Measurements from ENCODE around the gene KMT2A. TPM values are rescaled to one million over a fixed set of nuclear protein-coding genes. Genes with fewer than 3 reads are reported as not detected.

Gene KMT2A
- total and polyA plus RNA-seq, 2 donors (not counting 3 experiments of a cell fraction or from before 2014, with no cell fraction given), result 23.5 to 63.9 TPM

DNA sequence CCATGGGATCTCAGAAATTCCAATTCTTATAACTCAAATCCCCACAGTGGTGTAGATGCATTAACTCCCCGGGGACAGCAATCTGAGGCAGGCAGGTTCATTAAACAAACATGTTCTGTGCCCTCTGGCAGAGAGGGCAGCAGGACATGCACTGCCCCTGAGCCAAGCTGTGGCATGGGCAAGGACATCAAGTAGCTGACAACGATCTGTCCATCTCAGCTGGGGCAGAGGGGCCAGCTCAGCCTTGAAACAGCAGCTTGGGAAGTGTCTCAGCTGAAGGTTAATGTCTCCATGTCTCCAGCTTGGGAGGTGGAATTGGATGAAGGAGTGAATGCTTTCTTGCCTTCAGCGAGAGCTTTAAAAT is 108.3 kb downstream of the KMT2A start:
- no peaks in the 10 kb centered on the region for H3K4me1 ChIP-seq (ENCODE audit: control insufficient read depth, extremely low read depth, insufficient read depth, low read length)
- H3K9ac ChIP-seq (replicated peaks; ENCODE audit: extremely low read depth, insufficient read depth, low read length), result no peak overlapping the region
- no peak overlapping the region for H3K4me3 ChIP-seq (replicated peaks in 1 of 3; ENCODE audit: insufficient read depth in 1 of 3, low read depth in 1 of 3, low read length in 3 of 3)
- POLR2A ChIA-PET, result no interaction called here
- H3K4me2 ChIP-seq (ENCODE audit: insufficient read depth, low read length), result no peak overlapping the region
- CTCF ChIA-PET, result interaction anchor here (0.6 kb wide), 1 partner anchor 346 kb away, joined by 3 read pairs; no protein-coding TSS in a partner anchor
- H3K36me3 ChIP-seq (ENCODE audit: control insufficient read depth in 2 of 2, extremely low read depth in 1 of 2, insufficient read depth in 2 of 2, low read length in 2 of 2), result peaks cover 0 to 3% of the 10 kb centered on the region in 2 experiments
- no TSS peak for BruUV-seq (replicated peaks)
- H2AFZ ChIP-seq (ENCODE audit: low read depth, low read length), result no peak overlapping the region
- FAIRE-seq (no peak), DNase-seq (ENCODE audit: low read depth, low spot score) (no peak)
- TF ChIP-seq, protein P1, sequence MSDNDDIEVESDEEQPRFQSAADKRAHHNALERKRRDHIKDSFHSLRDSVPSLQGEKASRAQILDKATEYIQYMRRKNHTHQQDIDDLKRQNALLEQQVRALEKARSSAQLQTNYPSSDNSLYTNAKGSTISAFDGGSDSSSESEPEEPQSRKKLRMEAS (IDR thresholded peaks at IDR 0.05; ENCODE audit: insufficient read depth, insufficient read length), result no peak
- TF ChIP-seq POLR2AphosphoS5 (IDR thresholded peaks at IDR 0.05; ENCODE audit: insufficient read depth, low read depth, low read length) (no peak), GATA2 (IDR thresholded peaks at IDR 0.05; ENCODE audit: insufficient read depth, insufficient read length, low read depth, low read length) (no peak), EZH2 (IDR thresholded peaks at IDR 0.05; ENCODE audit: borderline replicate concordance, low read depth, low read length, severe bottlenecking) (no peak), JUN (IDR thresholded peaks at IDR 0.05; ENCODE audit: borderline replicate concordance, insufficient read depth, insufficient read length, low read depth) (no peak), POLR2A (IDR thresholded peaks at IDR 0.05; ENCODE audit: low read depth, low read length) (no peak), MYC (IDR thresholded peaks at IDR 0.05; ENCODE audit: low read depth, low read length) (no peak), FOS (IDR thresholded peaks at IDR 0.05; ENCODE audit: borderline replicate concordance, insufficient read depth, low read length) (no peak)
- TF ChIP-seq, protein P2, sequence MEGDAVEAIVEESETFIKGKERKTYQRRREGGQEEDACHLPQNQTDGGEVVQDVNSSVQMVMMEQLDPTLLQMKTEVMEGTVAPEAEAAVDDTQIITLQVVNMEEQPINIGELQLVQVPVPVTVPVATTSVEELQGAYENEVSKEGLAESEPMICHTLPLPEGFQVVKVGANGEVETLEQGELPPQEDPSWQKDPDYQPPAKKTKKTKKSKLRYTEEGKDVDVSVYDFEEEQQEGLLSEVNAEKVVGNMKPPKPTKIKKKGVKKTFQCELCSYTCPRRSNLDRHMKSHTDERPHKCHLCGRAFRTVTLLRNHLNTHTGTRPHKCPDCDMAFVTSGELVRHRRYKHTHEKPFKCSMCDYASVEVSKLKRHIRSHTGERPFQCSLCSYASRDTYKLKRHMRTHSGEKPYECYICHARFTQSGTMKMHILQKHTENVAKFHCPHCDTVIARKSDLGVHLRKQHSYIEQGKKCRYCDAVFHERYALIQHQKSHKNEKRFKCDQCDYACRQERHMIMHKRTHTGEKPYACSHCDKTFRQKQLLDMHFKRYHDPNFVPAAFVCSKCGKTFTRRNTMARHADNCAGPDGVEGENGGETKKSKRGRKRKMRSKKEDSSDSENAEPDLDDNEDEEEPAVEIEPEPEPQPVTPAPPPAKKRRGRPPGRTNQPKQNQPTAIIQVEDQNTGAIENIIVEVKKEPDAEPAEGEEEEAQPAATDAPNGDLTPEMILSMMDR (IDR thresholded peaks at IDR 0.05; ENCODE audit: extremely low read depth in 1 of 2, insufficient read depth in 1 of 2, low read depth in 1 of 2, low read length in 2 of 2), result no peak
- no peaks in the 10 kb centered on the region for H3K79me2 ChIP-seq (ENCODE audit: control insufficient read depth, insufficient read depth, low read length)
- no peaks in the 10 kb centered on the region for H3K9me3 ChIP-seq (replicated peaks; ENCODE audit: control insufficient read depth, insufficient read depth, low read length)
- H3K9me1 ChIP-seq (replicated peaks; ENCODE audit: control insufficient read depth, extremely low read depth, insufficient read depth, low read length), result no peaks in the 10 kb centered on the region
- no peaks in the 10 kb centered on the region for H4K20me1 ChIP-seq (replicated peaks; ENCODE audit: control insufficient read depth, extremely low read depth, insufficient read depth, low read length)
- dilution Hi-C loops (cut with MboI; ENCODE audit: extremely low pct_ligation_motif_present, low sequenced_read_pairs) (no loop called here), intact Hi-C loops (cut with micrococcal nuclease) (no loop called here)
- H3K27ac ChIP-seq (ENCODE audit: insufficient read depth, low read depth, low read length), result no peak overlapping the region
- no peaks in the 10 kb centered on the region for H3K27me3 ChIP-seq (ENCODE audit: control insufficient read depth in 2 of 2, insufficient read depth in 2 of 2, low read length in 2 of 2)
